K562 (cell line): Measurements from ENCODE around the gene MACF1. TPM values are rescaled to one million over a fixed set of nuclear protein-coding genes. Genes with fewer than 3 reads are reported as not detected.

Experiments used
- ATF7 ChIP-seq: fragments of 450-650 bp; IDR thresholded peaks from 2 replicates; pipeline ENCODE4 v1.7.1; 2014; ENCODE audit warnings: mild to moderate bottlenecking, moderate library complexity
- BRD9 ChIP-seq: fragments of 450-650 bp; IDR thresholded peaks from 2 replicates; pipeline ENCODE4 v1.6.1; 2018; ENCODE audit warnings: low read depth; ENCODE audit not compliant: partially characterized antibody
- LEF1 ChIP-seq: fragments of 450-650 bp; IDR thresholded peaks from 2 replicates; pipeline ENCODE4 v1.6.1; 2016; ENCODE audit warnings: mild to moderate bottlenecking
- RBM25 ChIP-seq: fragments of 200-400 bp; formaldehyde crosslinking; IDR thresholded peaks from 2 replicates; pipeline ENCODE4 v1.6.1; 2018; ENCODE audit warnings: low read length, low read depth, moderate library complexity; ENCODE audit not compliant: severe bottlenecking
- SOX6 ChIP-seq: fragments of 450-650 bp; IDR thresholded peaks from 2 replicates; pipeline ENCODE4 v1.6.1; 2014; ENCODE audit warnings: mild to moderate bottlenecking
- polyA plus RNA-seq, 8 experiments: library from polyadenylated mRNA; depleted of rRNA in 4 of 8; stranded (reverse) in 5 of 8; unstranded in 3 of 8; fragments of >200 nt; fragmentation: Nextera tagmentation in 2 of 8; fragmentation: Illumina TruSeq in 1 of 8; extraction: Ambion mirVana in 2 of 8; extraction: Trizol in 1 of 8; gene quantifications; 2 replicates each; pipeline versions ENCODE4 v1.2.1 to v1.2.3, GENCODE V29; 2011 to 2014; ENCODE audit warnings: inconsistent platforms in 1 of 8, missing spikeins in 1 of 8
- total RNA-seq, 7 experiments: library from RNA; depleted of rRNA in 6 of 7; stranded (reverse); fragments of >200 nt in 6 of 7; fragmentation: Illumina TruSeq in 2 of 7; extraction: Trizol in 2 of 7; gene quantifications; 2 replicates each; pipeline versions ENCODE4 v1.2.1 to v1.2.3, GENCODE V29; 2011 to 2021; ENCODE audit warnings: low replicate concordance in 1 of 7
- TF ChIP-seq, protein P1 (sequence below): sonication (generic); formaldehyde crosslinking; IDR thresholded peaks from 2 replicates; pipeline ENCODE4 v1.8.0; 2023; ENCODE audit warnings: missing genetic modification reagents, mild to moderate bottlenecking, borderline replicate concordance
- TF ChIP-seq, protein P2 (sequence below), 3 experiments: fragments of 200-800 bp in 1 of 3; sonication (Bioruptor generic) in 1 of 3; sonication (generic) in 1 of 3; formaldehyde crosslinking in 1 of 3; IDR thresholded peaks; 2 replicates each; pipeline versions ENCODE4 v1.6.1 to v1.8.0; 2016 to 2022; ENCODE audit warnings: mild to moderate bottlenecking in 2 of 3, missing compliant biosample characterization in 2 of 3, missing genetic modification characterization in 2 of 3, missing genetic modification reagents in 1 of 3
- TF ChIP-seq, protein P3 (sequence below): fragments of 450-650 bp; IDR thresholded peaks from 2 replicates; pipeline ENCODE4 v1.6.1; 2016; ENCODE audit warnings: mild to moderate bottlenecking, moderate library complexity

MACF1 gene
- total and polyA plus RNA-seq, 9 of the 15 experiments (the other 6 are each of a cell fraction or from before 2014, with no cell fraction given) = 13.2 to 232 (median 112) TPM

DNA sequence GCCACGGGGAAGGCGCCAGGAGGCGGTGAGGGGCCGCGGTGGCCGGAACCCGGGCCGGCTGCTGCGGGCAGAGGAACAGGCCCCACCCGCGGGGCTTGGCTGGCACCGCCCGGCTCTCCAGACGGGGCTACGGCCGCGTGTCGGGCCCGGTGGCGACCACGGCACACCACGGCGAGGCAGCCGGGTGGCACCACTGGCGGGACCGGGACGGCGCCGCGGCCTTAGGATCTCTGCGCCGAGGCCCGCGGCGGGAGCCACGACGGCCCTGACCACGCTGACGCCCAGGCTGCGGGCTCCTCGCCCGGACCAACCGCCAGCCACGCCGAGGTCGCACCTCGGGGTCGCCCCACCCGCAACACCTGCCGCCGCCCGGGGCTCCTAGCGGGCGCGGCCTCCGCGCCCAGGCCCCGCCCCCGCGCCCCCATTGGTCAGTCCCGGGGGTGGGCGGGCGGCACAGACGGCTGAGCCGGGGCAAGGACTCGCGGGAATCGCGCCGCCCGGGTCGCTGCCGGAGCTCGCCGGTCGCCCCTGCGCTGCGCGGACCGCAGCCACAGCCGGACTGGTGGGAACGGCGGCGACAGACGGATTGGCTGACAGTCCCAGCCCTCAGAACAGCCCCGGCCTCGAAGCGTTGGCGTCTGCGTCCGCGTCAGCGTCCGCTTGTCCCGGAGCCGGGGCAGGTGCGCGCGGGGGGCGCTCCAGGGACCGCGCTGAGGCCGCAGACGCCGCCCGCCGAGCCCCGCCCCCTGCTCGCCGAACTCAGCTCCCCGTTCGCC lies 286.8 kb downstream of the MACF1 start, which contains the start of gene BMP8A (continued):
- TF ChIP-seq, protein P1, sequence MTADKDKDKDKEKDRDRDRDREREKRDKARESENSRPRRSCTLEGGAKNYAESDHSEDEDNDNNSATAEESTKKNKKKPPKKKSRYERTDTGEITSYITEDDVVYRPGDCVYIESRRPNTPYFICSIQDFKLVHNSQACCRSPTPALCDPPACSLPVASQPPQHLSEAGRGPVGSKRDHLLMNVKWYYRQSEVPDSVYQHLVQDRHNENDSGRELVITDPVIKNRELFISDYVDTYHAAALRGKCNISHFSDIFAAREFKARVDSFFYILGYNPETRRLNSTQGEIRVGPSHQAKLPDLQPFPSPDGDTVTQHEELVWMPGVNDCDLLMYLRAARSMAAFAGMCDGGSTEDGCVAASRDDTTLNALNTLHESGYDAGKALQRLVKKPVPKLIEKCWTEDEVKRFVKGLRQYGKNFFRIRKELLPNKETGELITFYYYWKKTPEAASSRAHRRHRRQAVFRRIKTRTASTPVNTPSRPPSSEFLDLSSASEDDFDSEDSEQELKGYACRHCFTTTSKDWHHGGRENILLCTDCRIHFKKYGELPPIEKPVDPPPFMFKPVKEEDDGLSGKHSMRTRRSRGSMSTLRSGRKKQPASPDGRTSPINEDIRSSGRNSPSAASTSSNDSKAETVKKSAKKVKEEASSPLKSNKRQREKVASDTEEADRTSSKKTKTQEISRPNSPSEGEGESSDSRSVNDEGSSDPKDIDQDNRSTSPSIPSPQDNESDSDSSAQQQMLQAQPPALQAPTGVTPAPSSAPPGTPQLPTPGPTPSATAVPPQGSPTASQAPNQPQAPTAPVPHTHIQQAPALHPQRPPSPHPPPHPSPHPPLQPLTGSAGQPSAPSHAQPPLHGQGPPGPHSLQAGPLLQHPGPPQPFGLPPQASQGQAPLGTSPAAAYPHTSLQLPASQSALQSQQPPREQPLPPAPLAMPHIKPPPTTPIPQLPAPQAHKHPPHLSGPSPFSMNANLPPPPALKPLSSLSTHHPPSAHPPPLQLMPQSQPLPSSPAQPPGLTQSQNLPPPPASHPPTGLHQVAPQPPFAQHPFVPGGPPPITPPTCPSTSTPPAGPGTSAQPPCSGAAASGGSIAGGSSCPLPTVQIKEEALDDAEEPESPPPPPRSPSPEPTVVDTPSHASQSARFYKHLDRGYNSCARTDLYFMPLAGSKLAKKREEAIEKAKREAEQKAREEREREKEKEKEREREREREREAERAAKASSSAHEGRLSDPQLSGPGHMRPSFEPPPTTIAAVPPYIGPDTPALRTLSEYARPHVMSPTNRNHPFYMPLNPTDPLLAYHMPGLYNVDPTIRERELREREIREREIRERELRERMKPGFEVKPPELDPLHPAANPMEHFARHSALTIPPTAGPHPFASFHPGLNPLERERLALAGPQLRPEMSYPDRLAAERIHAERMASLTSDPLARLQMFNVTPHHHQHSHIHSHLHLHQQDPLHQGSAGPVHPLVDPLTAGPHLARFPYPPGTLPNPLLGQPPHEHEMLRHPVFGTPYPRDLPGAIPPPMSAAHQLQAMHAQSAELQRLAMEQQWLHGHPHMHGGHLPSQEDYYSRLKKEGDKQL (CRISPR knock-in tag) = no peak
- TF ChIP-seq, protein P2, sequence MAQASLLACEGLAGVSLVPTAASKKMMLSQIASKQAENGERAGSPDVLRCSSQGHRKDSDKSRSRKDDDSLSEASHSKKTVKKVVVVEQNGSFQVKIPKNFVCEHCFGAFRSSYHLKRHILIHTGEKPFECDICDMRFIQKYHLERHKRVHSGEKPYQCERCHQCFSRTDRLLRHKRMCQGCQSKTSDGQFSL (CRISPR knock-in tag; IDR thresholded peaks at IDR 0.05) = peak; percentile 82; the same call in 1 of the 2 replicates
- TF ChIP-seq, protein P2 (tag; IDR thresholded peaks at IDR 0.05) = no peak
- TF ChIP-seq RBM25 (peak; percentile 98), BRD9 (no peak), SOX6 (no peak), ATF7 (peak; percentile 42; the same call in 1 of the 2 replicates), LEF1 (no peak)
- TF ChIP-seq, protein P3, sequence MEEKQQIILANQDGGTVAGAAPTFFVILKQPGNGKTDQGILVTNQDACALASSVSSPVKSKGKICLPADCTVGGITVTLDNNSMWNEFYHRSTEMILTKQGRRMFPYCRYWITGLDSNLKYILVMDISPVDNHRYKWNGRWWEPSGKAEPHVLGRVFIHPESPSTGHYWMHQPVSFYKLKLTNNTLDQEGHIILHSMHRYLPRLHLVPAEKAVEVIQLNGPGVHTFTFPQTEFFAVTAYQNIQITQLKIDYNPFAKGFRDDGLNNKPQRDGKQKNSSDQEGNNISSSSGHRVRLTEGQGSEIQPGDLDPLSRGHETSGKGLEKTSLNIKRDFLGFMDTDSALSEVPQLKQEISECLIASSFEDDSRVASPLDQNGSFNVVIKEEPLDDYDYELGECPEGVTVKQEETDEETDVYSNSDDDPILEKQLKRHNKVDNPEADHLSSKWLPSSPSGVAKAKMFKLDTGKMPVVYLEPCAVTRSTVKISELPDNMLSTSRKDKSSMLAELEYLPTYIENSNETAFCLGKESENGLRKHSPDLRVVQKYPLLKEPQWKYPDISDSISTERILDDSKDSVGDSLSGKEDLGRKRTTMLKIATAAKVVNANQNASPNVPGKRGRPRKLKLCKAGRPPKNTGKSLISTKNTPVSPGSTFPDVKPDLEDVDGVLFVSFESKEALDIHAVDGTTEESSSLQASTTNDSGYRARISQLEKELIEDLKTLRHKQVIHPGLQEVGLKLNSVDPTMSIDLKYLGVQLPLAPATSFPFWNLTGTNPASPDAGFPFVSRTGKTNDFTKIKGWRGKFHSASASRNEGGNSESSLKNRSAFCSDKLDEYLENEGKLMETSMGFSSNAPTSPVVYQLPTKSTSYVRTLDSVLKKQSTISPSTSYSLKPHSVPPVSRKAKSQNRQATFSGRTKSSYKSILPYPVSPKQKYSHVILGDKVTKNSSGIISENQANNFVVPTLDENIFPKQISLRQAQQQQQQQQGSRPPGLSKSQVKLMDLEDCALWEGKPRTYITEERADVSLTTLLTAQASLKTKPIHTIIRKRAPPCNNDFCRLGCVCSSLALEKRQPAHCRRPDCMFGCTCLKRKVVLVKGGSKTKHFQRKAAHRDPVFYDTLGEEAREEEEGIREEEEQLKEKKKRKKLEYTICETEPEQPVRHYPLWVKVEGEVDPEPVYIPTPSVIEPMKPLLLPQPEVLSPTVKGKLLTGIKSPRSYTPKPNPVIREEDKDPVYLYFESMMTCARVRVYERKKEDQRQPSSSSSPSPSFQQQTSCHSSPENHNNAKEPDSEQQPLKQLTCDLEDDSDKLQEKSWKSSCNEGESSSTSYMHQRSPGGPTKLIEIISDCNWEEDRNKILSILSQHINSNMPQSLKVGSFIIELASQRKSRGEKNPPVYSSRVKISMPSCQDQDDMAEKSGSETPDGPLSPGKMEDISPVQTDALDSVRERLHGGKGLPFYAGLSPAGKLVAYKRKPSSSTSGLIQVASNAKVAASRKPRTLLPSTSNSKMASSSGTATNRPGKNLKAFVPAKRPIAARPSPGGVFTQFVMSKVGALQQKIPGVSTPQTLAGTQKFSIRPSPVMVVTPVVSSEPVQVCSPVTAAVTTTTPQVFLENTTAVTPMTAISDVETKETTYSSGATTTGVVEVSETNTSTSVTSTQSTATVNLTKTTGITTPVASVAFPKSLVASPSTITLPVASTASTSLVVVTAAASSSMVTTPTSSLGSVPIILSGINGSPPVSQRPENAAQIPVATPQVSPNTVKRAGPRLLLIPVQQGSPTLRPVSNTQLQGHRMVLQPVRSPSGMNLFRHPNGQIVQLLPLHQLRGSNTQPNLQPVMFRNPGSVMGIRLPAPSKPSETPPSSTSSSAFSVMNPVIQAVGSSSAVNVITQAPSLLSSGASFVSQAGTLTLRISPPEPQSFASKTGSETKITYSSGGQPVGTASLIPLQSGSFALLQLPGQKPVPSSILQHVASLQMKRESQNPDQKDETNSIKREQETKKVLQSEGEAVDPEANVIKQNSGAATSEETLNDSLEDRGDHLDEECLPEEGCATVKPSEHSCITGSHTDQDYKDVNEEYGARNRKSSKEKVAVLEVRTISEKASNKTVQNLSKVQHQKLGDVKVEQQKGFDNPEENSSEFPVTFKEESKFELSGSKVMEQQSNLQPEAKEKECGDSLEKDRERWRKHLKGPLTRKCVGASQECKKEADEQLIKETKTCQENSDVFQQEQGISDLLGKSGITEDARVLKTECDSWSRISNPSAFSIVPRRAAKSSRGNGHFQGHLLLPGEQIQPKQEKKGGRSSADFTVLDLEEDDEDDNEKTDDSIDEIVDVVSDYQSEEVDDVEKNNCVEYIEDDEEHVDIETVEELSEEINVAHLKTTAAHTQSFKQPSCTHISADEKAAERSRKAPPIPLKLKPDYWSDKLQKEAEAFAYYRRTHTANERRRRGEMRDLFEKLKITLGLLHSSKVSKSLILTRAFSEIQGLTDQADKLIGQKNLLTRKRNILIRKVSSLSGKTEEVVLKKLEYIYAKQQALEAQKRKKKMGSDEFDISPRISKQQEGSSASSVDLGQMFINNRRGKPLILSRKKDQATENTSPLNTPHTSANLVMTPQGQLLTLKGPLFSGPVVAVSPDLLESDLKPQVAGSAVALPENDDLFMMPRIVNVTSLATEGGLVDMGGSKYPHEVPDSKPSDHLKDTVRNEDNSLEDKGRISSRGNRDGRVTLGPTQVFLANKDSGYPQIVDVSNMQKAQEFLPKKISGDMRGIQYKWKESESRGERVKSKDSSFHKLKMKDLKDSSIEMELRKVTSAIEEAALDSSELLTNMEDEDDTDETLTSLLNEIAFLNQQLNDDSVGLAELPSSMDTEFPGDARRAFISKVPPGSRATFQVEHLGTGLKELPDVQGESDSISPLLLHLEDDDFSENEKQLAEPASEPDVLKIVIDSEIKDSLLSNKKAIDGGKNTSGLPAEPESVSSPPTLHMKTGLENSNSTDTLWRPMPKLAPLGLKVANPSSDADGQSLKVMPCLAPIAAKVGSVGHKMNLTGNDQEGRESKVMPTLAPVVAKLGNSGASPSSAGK = no peak
